HT-29 (cell line): ENCODE data around the gene ITGAD. TPM values are rescaled to one million over a fixed set of nuclear protein-coding genes. Genes with fewer than 3 reads are reported as not detected.

Source experiments
- DNase-seq: peaks from one replicate; pipeline ENCODE4 v3.0.0-alpha.2; 2015; ENCODE audit warnings: low spot score
- total RNA-seq: library from RNA; depleted of rRNA; stranded (reverse); fragments of >200 nt; shearing (Covaris generic); gene quantifications from 2 replicates; pipeline ENCODE4 v1.2.3, GENCODE V29; 2014; rRNA removed

The ITGAD gene
- total RNA-seq, 1 experiment from 2014 or later = not detected

GRCh38 chr16:31474773-31475738, 81.9 kb downstream of the ITGAD start:
- no peak for DNase-seq

GRCh38 chr16:31475946-31476302, 82.8 kb downstream of the ITGAD start:
- no peak for DNase-seq

Other genes starting within 250 kb of the ITGAD start
- gene PRSS36, start 243.3 kb upstream of the ITGAD start, total RNA-seq = 2.3 and 4.1 TPM in 2 replicates
- 34.0 and 36.5 TPM in 2 replicates for gene FUS, start 213.2 kb upstream of the ITGAD start, total RNA-seq
- 118 and 130 TPM in 2 replicates for gene PYCARD, start 190.6 kb upstream of the ITGAD start, total RNA-seq
- 0.23 and 0.84 TPM in 2 replicates for gene TRIM72, start 179.2 kb upstream of the ITGAD start, total RNA-seq
- not detected in 2 replicates for gene PYDC1, start 176.2 kb upstream of the ITGAD start, total RNA-seq
- 4.3 and 5.1 TPM in 2 replicates for gene ITGAM, start 133.4 kb upstream of the ITGAD start, total RNA-seq
- 0.15 and 0.26 TPM in 2 replicates for gene ITGAX, start 38.2 kb upstream of the ITGAD start, total RNA-seq
- gene COX6A2, start 35.0 kb downstream of the ITGAD start, total RNA-seq = not detected in 2 replicates
- gene ZNF843, start 49.5 kb downstream of the ITGAD start, total RNA-seq = not detected in 2 replicates
- gene ARMC5, start 66.2 kb downstream of the ITGAD start, total RNA-seq = 31.0 and 33.1 TPM in 2 replicates
- 0.43 and 1.1 TPM in 2 replicates for gene TGFB1I1, start 78.8 kb downstream of the ITGAD start, total RNA-seq
- gene SLC5A2, start 89.8 kb downstream of the ITGAD start, total RNA-seq = 0.29 and 0.86 TPM in 2 replicates
- 43.7 and 53.3 TPM in 2 replicates for gene RUSF1, start 115.1 kb downstream of the ITGAD start, total RNA-seq
- not detected in 2 replicates for gene AHSP, start 134.6 kb downstream of the ITGAD start, total RNA-seq